Iris pigment epithelial cell (primary cell): ENCODE results near the gene ARHGAP26.

Experiments used
- DNase-seq: peaks from one replicate; pipeline ENCODE4 v3.0.0-alpha.2; 2011; ENCODE audit warnings: low read depth

Gene ARHGAP26

GRCh38 chr5:143162810-143163209, 392.6 kb downstream of the ARHGAP26 start:
- DNase-seq = no peak

GRCh38 chr5:143164557-143164956, 394.4 kb downstream of the ARHGAP26 start:
- peak; percentile 18 for DNase-seq

- DNase-seq = no peak
Measured at GRCh38 chr5:143165049-143165880, 395.1 kb downstream of the ARHGAP26 start.

DNA sequence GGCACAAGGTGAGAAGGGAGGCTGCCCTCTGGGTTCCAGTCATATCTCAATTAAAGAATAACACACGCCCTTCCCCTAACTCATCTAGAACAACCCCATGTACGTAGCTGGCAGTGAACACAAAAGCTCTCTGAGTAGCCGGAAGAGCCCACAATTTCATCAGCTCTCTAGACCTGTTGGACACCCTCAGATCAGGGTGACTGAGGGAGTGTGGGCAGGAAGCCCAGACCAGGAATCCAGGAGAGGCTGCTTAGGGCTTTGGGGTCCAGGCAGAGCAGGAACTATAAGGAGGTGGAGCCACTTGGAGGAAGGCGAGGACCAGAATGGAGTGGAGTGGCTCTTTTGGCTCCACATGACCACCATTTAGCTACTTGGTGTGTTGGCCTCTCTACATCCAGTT, 395.9 kb downstream of the ARHGAP26 start:
- no peak for DNase-seq

DNA sequence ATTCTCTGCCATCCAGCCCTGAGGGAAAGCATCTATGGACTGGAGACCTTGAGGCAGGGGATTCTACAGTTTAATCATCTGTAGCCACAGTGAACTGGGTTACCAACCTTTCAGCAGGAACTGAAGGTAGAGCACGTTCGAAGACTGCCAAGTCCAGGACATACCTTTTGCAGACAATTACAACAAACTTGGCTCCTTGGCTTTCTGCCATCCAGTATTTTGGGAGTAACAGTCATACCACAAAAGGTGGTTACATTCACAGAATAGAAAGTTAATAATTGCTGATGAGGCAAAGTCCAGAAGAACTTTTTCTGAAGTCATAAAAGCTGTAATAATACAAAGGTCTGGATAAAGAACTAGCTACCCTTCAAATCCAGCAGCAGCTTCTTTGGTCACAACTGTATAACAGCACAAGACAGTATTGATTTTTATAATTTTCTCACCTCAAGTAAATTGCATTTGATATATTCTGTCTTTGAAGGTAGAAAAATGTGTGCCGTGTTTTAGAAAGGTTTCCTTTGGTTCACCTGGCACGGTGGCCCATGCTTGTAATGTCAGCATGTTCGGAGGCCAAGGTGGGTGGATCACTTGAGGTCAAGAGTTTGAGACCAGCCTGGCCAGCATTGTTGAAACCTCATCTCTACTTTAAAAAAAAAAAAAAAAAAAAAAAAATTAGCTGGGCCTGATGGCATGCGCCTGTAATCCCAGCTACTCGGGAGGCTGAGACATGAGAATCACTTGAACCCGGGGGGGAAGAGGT, 396.7 kb downstream of the ARHGAP26 start:
- no peak for DNase-seq

GRCh38 chr5:143168171-143168741, 398.1 kb downstream of the ARHGAP26 start:
- no peak for DNase-seq

DNA sequence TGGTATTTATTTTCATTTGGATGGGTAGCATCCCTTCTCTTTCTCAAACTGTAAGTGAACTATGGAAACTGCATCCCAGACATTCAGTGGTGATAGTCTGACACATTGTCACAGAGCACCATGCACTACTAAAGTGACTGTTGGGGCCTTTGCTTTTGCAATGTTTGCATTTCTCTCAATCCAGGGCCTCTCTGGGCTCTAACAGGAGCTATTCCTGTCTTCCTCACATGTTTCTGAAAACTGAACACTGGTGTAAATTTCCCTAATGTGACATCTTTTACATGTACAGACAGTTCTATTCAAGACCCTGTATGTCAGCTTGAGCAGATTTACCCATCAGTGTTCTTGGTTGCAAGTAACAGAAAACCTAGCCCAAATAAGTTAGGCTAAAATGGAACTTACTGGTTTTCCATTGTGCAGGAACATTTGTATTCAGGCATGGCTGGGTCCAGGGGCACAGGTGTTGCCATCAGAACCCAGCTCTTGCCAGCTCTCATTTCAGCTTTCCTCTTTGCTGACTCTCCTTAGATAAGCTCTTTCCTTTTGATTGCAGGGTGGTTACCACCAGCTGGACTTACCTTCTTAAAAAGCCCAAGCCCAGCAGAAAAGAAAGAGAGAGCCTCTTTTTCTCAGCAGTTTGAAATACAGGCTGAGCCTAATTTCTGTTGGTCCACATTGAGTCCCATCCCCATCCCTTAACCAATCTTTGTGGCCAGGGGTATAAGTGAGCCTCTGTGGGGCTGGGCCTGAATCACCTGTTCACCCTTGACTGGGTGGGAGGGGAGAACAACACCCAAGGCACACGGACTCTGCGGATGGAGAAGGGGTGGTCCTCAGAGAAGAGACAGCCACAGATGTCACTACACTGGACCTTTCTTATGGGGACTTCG, 399.0 kb downstream of the ARHGAP26 start:
- no peak for DNase-seq

- no peak for DNase-seq
Measured at GRCh38 chr5:143170104-143170503, 399.9 kb downstream of the ARHGAP26 start.

DNA sequence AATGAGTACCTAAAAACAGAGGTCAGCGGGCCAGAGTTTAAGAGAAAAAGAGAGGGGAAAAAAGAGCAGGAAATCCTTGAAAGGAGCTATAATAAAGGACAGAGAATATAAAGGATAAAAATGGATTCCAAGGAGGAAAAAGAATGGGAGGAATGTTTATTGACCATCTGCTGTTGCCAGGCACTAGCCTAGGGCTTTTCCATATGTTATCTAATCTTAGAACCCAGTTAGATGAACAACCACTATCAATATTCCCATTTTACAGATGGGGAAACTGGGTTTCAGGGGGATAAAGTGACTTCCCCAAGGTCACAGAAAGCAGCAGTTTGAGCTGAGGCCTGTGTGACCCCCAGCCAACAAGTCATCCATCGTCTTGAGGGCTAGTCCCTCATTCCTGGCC, 400.8 kb downstream of the ARHGAP26 start:
- DNase-seq = no peak

GRCh38 chr5:143172739-143173138, 402.6 kb downstream of the ARHGAP26 start:
- DNase-seq = no peak

- no peak for DNase-seq
Measured at GRCh38 chr5:143173139-143173889, 403.1 kb downstream of the ARHGAP26 start.

DNA sequence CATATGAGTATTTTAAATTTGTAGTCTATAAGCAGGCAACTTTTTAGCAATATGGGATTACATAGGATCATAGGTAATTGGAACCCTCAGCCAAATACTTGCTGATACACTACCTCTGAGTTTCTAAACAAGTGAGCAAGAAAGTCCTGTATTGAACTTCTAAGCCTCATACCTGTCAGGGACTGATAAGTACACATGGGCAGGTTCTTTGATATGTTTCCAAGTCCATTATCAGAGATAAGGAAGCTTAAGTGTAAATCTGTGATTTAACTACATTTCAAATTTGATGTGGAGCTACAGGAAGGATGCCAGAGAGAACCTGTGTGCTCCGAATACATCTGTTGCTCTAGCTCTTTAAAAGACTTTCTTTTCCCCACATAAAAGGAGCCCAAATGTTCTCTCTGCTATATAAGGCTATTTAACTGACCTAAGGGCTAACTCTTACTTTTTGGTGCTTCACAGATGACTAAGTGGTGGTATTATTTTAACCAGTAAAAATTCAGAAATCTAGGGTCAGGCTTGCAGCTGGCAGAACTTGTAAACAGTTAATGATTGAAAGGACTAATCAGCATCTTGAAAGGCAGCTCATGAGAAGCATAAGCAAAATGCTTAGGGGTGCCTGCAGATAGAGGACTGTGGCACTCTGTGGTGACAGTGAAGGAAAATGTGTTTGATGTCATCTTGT, 404.7 kb downstream of the ARHGAP26 start:
- peak; percentile 22 for DNase-seq

GRCh38 chr5:143176048-143176447, 405.9 kb downstream of the ARHGAP26 start:
- no peak for DNase-seq

GRCh38 chr5:143177263-143177983, 407.2 kb downstream of the ARHGAP26 start:
- DNase-seq = peak; percentile 83

GRCh38 chr5:143179126-143179740, 409.1 kb downstream of the ARHGAP26 start:
- DNase-seq = no peak

DNA sequence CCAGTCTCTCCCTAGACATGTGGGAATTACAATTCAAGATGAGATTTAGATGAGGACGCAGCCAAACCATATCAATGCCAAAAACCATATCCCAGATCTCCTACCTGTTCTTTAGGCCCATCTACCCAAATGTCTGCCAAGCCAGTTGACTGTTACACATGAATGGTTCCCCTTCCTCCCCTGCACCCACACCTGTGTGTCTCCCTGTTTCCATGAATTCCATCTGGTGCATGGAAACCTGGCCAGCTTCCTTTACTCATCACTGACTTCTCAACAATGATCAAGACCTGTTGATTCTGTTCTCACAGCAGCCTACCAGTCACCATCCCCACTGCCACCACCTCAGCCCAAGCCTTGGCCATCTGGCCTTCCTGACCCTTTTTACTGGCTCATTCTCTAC, 410.6 kb downstream of the ARHGAP26 start:
- DNase-seq = no peak

DNA sequence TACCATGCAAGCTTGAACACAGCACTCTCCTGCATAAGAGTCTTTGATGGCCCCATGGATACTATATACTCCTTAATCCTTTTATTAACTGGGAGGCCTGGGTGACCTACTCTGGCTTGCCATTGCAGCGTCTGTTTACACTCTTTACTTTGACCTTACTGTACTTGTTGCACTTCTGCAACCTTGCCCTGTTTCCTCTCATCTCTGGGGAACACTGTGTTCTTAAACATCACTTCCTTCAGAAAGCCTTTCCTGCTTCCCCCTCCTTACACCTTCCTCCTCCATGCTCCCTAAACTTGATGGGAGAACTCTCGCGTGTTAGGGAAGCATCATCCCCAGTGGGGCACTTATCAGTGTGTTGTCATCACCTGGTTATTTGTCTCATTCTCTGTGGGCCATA, 411.0 kb downstream of the ARHGAP26 start:
- DNase-seq = no peak

- DNase-seq = no peak
Measured at GRCh38 chr5:143182106-143182505, 411.9 kb downstream of the ARHGAP26 start.
